HUES6 (cell line): Measurements from ENCODE around the gene METTL3.

Source experiments
- H3K27ac ChIP-seq: 2 replicates; pipeline ENCODE4 v1.7.0; 2013; ENCODE audit warnings: low read depth, mild to moderate bottlenecking, low read length, inconsistent platforms
- H3K27me3 ChIP-seq: 2 replicates; pipeline ENCODE4 v1.6.1; 2013; ENCODE audit warnings: low read length; ENCODE audit not compliant: control insufficient read depth, insufficient read depth
- H3K36me3 ChIP-seq: 2 replicates; pipeline ENCODE4 v1.6.1; 2013; ENCODE audit warnings: low read length; ENCODE audit not compliant: control insufficient read depth, insufficient read depth
- H3K4me1 ChIP-seq: 2 replicates; pipeline ENCODE4 v1.6.1; 2013; ENCODE audit warnings: low read length; ENCODE audit not compliant: control insufficient read depth, insufficient read depth
- H3K4me3 ChIP-seq: 2 replicates; pipeline ENCODE4 v1.5.1; 2013; ENCODE audit warnings: low read depth, low read length
- H3K9ac ChIP-seq: one replicate; pipeline ENCODE4 v1.6.1; 2013; ENCODE audit warnings: mild to moderate bottlenecking, low read length
- H3K9me3 ChIP-seq: 2 replicates; pipeline ENCODE4 v1.6.1; 2013; ENCODE audit warnings: low read depth, low read length; ENCODE audit not compliant: control insufficient read depth, insufficient read depth

METTL3 gene

GRCh38 chr14:21505012-21505553 is 6.1 kb downstream of the METTL3 start:
- peaks cover 70% of the 10 kb centered on the region for H3K36me3 ChIP-seq

DNA sequence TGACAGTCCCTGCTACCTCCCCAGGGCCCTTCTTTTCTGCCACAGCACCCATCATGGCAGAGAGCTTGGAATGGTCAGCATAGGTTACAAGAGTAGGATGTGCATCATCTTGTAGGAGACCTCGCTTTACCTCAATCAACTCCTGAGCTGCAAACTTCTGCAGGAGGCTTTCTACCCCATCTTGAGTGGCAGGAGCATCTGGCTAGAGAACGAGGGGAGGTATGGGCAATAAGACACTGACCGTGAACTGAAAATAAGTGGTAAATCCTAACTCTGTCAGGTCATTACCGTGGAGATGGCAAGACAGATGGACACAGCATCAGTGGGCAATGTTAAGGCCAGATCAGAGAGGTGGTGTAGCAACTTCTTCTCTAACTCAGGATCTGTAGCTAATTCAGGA is 7.8 kb downstream of the METTL3 start:
- no peaks in the 10 kb centered on the region for H3K9me3 ChIP-seq
- H3K36me3 ChIP-seq, result peaks cover 81% of the 10 kb centered on the region
- H3K9ac ChIP-seq, result no peak overlapping the region
- H3K4me3 ChIP-seq, result no peak overlapping the region
- no peak overlapping the region for H3K27ac ChIP-seq
- no peaks in the 10 kb centered on the region for H3K27me3 ChIP-seq
- H3K4me1 ChIP-seq, result peaks cover 10% of the 10 kb centered on the region

More at GRCh38 chr14:21505012-21505553, 6.1 kb downstream of the METTL3 start:
- Histone ChIP-seq H3K9me3 (no peaks in the 10 kb centered on the region), H3K4me1 (peaks cover 13% of the 10 kb centered on the region; the same call in 1 of the 2 replicates), H3K27ac (no peak overlapping the region), H3K27me3 (no peaks in the 10 kb centered on the region), H3K9ac (no peak overlapping the region), H3K4me3 (no peak overlapping the region)

DNA sequence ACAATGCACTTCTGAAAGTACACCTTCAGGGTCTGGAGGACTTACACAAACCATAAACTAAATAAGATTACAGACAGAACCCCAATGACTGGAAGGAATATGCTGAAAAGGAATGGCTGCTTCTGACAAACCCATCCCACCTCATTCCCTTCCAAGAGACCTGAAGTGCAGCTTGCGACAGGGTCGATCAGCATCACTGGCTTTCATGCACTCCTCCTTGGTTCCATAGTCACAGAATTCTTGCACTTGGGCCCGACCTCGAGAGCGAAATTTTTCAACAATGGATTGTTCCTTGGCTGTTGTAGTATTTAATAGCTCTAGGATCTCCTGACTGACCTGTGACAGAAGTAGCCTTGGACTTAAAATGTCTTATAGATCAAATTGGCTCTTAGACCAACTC is 9.6 kb downstream of the METTL3 start:
- Histone ChIP-seq H3K9me3 (no peaks in the 10 kb centered on the region), H3K36me3 (peaks cover 85% of the 10 kb centered on the region), H3K4me3 (no peak overlapping the region), H3K27ac (no peak overlapping the region), H3K27me3 (no peaks in the 10 kb centered on the region), H3K9ac (no peak overlapping the region), H3K4me1 (peaks cover 10% of the 10 kb centered on the region)

DNA sequence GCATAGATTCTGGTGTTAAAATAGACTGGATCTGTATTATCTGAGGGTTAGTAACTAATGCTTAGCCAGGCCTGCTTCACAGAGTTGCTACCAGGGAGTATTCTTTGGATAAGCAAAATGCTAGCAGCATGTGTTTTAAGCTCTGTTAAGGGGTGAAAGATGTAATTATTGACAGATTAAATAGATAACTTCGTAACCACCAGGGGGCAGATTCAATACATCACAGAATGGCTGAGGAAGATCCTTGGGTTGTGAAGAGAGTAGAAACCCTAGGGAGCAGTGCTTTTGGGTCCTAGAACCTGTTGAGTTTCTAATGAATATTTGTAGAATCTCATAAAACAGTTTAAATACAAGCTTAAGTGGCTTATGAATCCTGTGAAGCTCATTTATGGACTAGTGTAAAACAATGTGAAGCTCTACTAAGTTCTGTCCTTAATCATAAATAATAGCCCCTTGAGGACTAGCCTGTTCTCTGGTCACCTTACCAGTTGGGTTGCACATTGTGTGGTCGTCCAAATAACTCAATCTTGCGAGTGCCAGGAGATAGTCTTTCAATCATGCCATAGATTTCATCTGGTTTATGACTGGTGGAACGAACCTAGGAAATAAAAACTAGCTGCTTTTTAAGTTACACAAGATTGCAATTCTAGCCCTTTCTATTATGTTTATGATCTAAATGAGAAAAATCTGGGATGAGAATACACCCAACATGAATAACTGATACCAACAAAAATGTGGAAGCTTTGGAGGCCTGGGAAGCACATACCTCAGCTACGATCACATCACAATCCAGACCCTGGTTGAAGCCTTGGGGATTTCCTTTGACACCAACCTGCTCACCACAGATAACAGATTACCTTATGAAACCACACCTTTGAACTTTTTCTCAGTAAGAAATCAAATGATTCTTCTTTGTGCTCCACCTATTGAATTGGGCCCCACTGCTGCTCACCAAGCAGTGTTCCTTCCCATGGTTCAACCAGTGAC is 12.3 kb downstream of the METTL3 start:
- Histone ChIP-seq H3K27ac (peak overlapping the region; percentile 28; the same call in 1 of the 2 replicates), H3K4me3 (no peak overlapping the region), H3K36me3 (peaks cover 94% of the 10 kb centered on the region)

GRCh38 chr14:21496453-21496852 is 14.7 kb downstream of the METTL3 start:
- H3K27me3 ChIP-seq, result no peaks in the 10 kb centered on the region
- H3K36me3 ChIP-seq, result peaks cover 88% of the 10 kb centered on the region
- no peak overlapping the region for H3K27ac ChIP-seq
- H3K9me3 ChIP-seq, result no peaks in the 10 kb centered on the region
- no peak overlapping the region for H3K4me3 ChIP-seq
- H3K4me1 ChIP-seq, result peaks cover 10% of the 10 kb centered on the region
- no peak overlapping the region for H3K9ac ChIP-seq

More for the DNA sequence above, 12.3 kb downstream of the METTL3 start:
- peaks cover 10% of the 10 kb centered on the region for H3K4me1 ChIP-seq
- no peaks in the 10 kb centered on the region for H3K9me3 ChIP-seq
- no peaks in the 10 kb centered on the region for H3K27me3 ChIP-seq
- no peak overlapping the region for H3K9ac ChIP-seq

GRCh38 chr14:21494902-21495762 is 16.0 kb downstream of the METTL3 start:
- no peak overlapping the region for H3K9ac ChIP-seq
- H3K27ac ChIP-seq, result peak overlapping the region; percentile 12; the same call in 1 of the 2 replicates
- H3K4me1 ChIP-seq, result peaks cover 10% of the 10 kb centered on the region
- H3K27me3 ChIP-seq, result no peaks in the 10 kb centered on the region
- H3K9me3 ChIP-seq, result no peaks in the 10 kb centered on the region
- no peak overlapping the region for H3K4me3 ChIP-seq
- H3K36me3 ChIP-seq, result peaks cover 85% of the 10 kb centered on the region

- Histone ChIP-seq H3K9ac (no peak overlapping the region), H3K4me1 (no peaks in the 10 kb centered on the region), H3K9me3 (no peaks in the 10 kb centered on the region), H3K27me3 (no peaks in the 10 kb centered on the region), H3K27ac (no peak overlapping the region), H3K4me3 (no peak overlapping the region), H3K36me3 (peaks cover 38% of the 10 kb centered on the region)
Observed at GRCh38 chr14:21486640-21487087, 24.5 kb downstream of the METTL3 start.

DNA sequence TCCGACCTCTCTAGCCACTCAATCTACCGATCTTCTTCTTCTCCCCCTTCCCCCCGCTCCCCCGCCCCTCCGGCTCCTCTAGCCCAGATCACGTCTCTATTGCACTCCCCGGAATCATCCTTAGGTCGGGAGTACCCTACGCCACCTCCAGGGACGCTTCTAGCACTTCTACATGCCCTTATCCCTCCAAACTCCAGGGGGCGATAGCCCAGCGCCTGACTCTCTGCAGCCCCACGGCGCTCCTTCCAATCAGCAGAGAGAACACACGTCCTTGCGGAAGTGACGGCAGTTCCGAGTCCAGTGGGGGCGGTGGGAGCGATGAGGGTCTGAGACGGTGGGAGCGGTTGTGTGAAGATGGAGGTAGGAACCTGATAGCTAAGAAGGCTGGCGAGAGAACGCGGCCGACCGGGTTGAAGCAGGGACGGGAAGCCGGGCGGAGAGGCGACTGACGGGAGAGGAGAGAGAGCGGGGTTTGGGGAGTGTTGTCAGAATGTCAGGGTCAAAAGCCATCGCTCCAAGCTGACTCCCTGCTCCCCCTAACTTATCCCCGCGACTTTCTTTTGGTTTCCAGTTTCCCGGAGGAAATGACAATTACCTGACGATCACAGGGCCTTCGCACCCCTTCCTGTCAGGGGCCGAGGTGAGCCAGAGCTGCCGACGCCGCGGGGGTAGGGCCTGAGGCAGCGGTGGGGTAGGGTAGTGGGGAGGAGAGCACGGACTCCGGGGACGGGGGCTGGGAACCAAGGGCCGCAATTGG is 34.0 kb downstream of the METTL3 start, which contains the start of the genes RAB2B and TOX4:
TSS of gene RAB2B (minus strand) at position 35 of the 757 bp plus-strand sequence. CDS start 87 bp downstream, outside the sequence.
TSS of gene TOX4 (plus strand) at position 271 of the 757 bp plus-strand sequence. CDS start at position 355, 84 bp downstream.
- H3K9me3 ChIP-seq, result no peaks in the 10 kb centered on the region
- peaks cover 31% of the 10 kb centered on the region for H3K36me3 ChIP-seq
- H3K27me3 ChIP-seq, result no peaks in the 10 kb centered on the region
- peak within 1 kb of the TSS; percentile 72 for H3K9ac ChIP-seq
- H3K4me3 ChIP-seq, result peak within 1 kb of the TSS; percentile 87
- no peaks in the 10 kb centered on the region for H3K4me1 ChIP-seq
- no peak within 1 kb of the TSS for H3K27ac ChIP-seq

DNA sequence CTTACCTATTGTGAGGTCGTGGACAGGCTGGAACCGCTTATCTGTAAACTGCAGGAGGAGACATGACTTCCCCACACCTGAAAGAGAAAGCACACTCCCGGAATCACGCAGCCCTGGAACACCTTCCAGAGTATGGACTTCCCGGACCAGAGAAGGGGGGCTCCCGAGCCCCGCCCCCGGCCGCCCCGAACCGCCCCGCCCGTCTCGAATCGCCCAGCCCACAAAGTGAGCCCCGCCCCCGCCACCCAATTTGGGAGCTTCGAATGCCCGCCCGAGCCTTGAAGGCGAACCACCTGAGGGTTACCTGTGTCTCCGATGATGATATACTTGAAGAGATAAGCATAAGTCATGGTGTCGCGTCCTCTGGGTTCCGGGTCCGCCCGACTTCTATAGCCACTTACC is 34.6 kb downstream of the METTL3 start:
- peak overlapping the region; percentile 78 for H3K4me3 ChIP-seq
- peak overlapping the region; percentile 64 for H3K9ac ChIP-seq
- H3K9me3 ChIP-seq, result no peaks in the 10 kb centered on the region
- peaks cover 33% of the 10 kb centered on the region for H3K36me3 ChIP-seq
- H3K4me1 ChIP-seq, result no peaks in the 10 kb centered on the region
- H3K27ac ChIP-seq, result no peak overlapping the region
- no peaks in the 10 kb centered on the region for H3K27me3 ChIP-seq
